Measurements from ENCODE around the gene PRKN. TPM values are rescaled to one million over a fixed set of nuclear protein-coding genes. Genes with fewer than 3 reads are reported as not detected.
A peak's percentile ranks its signal among the peaks of the same experiment; 100 is the strongest.

PRKN gene
- total RNA-seq, 4 donors from 2014 or later: 5.5 to 17.9 (median 6.8) TPM

DNA sequence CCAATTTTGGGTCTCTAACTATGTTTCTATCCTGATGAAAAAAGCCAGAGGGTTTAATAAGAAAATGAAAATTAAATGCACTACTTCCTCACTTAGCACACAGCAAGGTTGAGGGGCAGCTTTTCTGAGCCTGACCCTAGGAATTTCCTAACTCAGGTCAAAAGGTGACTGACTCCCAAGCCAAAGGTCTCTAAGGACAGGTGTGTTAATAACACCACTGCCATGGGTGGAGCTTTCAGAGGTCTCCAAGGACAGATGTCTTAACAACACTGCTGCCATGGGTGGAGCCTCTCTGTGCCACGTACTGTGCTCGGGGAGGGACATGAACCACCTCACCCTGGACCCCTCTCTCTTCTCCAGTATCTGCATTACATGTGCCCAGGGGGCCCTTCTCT, 339.2 kb downstream of the PRKN start:
- Histone ChIP-seq H3K27ac (no peak overlapping the region), H3K9me3 (no peaks in the 10 kb centered on the region), H3K36me3 (no peaks in the 10 kb centered on the region), H3K4me3 (no peak overlapping the region), H3K27me3 (no peaks in the 10 kb centered on the region), H3K4me1 (peaks cover 0 to 9% (median 0%) of the 10 kb centered on the region in 4 donors)
- WGBS, 2 donors: 67% methylated on average over 2 of the region's 2 CpGs; no CpG with 5 or more reads in 1 of the 2 donors
- TF ChIP-seq EP300 (IDR thresholded peaks at IDR 0.05) (no peak), POLR2A (IDR thresholded peaks at IDR 0.05) (no peak)
- TF ChIP-seq, protein P1, sequence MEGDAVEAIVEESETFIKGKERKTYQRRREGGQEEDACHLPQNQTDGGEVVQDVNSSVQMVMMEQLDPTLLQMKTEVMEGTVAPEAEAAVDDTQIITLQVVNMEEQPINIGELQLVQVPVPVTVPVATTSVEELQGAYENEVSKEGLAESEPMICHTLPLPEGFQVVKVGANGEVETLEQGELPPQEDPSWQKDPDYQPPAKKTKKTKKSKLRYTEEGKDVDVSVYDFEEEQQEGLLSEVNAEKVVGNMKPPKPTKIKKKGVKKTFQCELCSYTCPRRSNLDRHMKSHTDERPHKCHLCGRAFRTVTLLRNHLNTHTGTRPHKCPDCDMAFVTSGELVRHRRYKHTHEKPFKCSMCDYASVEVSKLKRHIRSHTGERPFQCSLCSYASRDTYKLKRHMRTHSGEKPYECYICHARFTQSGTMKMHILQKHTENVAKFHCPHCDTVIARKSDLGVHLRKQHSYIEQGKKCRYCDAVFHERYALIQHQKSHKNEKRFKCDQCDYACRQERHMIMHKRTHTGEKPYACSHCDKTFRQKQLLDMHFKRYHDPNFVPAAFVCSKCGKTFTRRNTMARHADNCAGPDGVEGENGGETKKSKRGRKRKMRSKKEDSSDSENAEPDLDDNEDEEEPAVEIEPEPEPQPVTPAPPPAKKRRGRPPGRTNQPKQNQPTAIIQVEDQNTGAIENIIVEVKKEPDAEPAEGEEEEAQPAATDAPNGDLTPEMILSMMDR (IDR thresholded peaks at IDR 0.05): no peak
- DNase-seq (ENCODE audit: low spot score in 2 of 2): no peak

DNA sequence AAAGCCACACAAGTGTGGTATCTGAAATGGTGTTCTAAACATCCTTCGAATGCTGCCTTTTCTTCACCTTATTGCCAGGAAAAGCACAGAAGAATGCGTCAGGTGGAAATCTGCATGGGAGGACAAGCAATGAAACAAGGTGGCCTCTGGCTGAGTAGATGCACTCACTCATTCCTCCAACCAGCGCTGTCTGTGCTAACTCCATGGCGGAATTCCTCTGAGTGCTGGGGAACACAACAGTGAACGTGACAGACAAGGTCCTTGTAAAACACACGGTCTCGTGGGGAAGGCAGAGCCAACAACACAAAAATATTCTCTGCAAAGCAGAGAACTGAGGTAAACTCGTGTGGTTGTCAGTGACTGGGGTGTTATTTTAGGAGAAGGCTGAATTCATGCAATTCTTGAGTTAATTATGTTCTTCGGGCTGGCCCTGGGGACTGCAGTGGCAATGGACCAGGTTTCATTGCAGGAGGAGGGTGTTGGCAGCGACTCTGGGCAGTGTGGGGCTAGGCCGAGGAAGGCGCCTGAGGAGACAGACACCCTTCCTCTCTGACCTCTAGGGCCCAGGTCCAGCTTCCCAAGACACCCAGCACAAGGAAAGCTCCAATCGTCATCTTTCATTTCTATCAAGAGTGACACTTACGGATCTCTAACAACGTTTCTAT, 339.7 kb downstream of the PRKN start:
- Histone ChIP-seq H3K9me3 (no peaks in the 10 kb centered on the region), H3K4me3 (no peak overlapping the region), H3K27ac (no peak overlapping the region), H3K27me3 (no peaks in the 10 kb centered on the region), H3K36me3 (no peaks in the 10 kb centered on the region), H3K4me1 (peaks cover 0 to 9% (median 0%) of the 10 kb centered on the region in 4 donors)
- DNase-seq (ENCODE audit: low spot score in 2 of 2): peak in 1 of 2 donors; percentile 26
- 75 to 82% methylated on average over 15 of the region's 15 CpGs for WGBS, 2 donors
- no peak for TF ChIP-seq POLR2A (IDR thresholded peaks at IDR 0.05)
- TF ChIP-seq EP300 (IDR thresholded peaks at IDR 0.05): no peak
- TF ChIP-seq, protein P1 (IDR thresholded peaks at IDR 0.05): no peak

DNA sequence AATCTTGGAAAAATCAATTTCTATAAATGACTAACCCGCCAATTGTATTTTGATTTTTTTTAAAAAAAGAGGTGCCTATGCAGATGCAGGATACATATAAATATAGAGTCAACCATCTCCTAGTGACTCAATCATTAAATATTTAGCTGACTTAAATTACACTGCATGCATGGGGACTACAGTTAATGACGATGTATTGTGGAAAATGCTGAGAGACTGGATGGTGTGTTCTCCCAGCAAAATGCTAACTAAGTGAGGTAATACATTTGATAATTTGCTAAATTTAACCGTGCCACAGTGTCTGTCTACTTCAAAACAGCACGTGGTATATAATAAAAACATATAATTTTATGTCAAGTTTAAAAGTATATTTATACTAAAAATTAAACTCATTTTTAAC, 341.6 kb downstream of the PRKN start:
- H3K27me3 ChIP-seq: no peaks in the 10 kb centered on the region
- WGBS, 2 donors: 63 to 64% methylated on average over 4 of the region's 4 CpGs
- H3K27ac ChIP-seq: no peak overlapping the region
- no peaks in the 10 kb centered on the region for H3K9me3 ChIP-seq
- peaks cover 0 to 9% (median 0%) of the 10 kb centered on the region in 4 donors for H3K4me1 ChIP-seq
- H3K4me3 ChIP-seq: no peak overlapping the region
- H3K36me3 ChIP-seq: no peaks in the 10 kb centered on the region
- TF ChIP-seq, protein P1 (IDR thresholded peaks at IDR 0.05): no peak
- TF ChIP-seq EP300 (IDR thresholded peaks at IDR 0.05): no peak
- TF ChIP-seq POLR2A (IDR thresholded peaks at IDR 0.05): no peak
- no peak for DNase-seq (ENCODE audit: low spot score in 2 of 2)

DNA sequence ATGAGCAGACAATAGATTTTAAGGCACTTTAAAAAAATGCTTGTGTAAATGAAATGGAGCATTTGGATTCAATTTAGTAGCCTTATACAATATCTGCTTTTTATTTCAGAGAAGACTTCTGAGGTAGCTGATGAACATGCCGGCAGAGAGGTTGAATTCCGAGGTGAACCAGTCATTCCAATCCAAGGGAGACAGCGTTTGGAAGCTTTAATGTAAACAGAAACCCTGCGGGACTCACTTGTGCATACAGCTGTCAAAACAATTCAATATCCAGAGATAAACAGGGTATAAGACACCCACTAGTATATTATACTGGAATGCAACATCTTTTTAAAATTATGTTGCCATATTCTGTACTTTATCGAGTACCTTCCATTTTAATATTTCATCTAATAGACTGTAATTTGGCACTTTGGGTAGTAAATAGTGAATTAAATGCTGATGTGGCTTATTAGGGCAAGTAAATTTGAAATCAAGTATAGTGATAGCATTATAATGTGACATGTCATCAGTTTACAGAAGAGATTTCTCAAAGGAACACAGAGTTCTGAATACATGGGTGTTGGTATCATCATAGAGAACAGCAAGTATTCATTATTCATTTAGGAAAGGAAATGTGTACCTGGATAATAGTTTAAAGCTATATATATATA, 347.7 kb downstream of the PRKN start:
- 57 to 65% methylated on average over 5 of the region's 5 CpGs for WGBS, 2 donors
- no peak overlapping the region for H3K27ac ChIP-seq
- peaks cover 0 to 8% (median 0%) of the 10 kb centered on the region in 4 donors for H3K4me1 ChIP-seq
- no peak overlapping the region for H3K4me3 ChIP-seq
- TF ChIP-seq, protein P1 (IDR thresholded peaks at IDR 0.05): no peak
- TF ChIP-seq POLR2A (IDR thresholded peaks at IDR 0.05) (no peak), EP300 (IDR thresholded peaks at IDR 0.05) (no peak)
- H3K27me3 ChIP-seq: no peaks in the 10 kb centered on the region
- no peaks in the 10 kb centered on the region for H3K36me3 ChIP-seq
- DNase-seq (ENCODE audit: low spot score in 2 of 2): no peak
- no peaks in the 10 kb centered on the region for H3K9me3 ChIP-seq

- 72 to 75% methylated on average over 7 of the region's 7 CpGs for WGBS, 2 donors
- DNase-seq (ENCODE audit: low spot score in 2 of 2): peak in 1 of 2 donors; percentile 9
- Histone ChIP-seq H3K4me1 (peaks cover 0 to 8% (median 0%) of the 10 kb centered on the region in 4 donors), H3K36me3 (no peaks in the 10 kb centered on the region), H3K27ac (peak overlapping the region in 1 of 4 donors; percentile 8), H3K9me3 (no peaks in the 10 kb centered on the region), H3K4me3 (peak overlapping the region in 1 of 4 donors; percentile 4), H3K27me3 (no peaks in the 10 kb centered on the region)
- TF ChIP-seq EP300 (IDR thresholded peaks at IDR 0.05) (peak in 1 of 2 donors; percentile 70), POLR2A (IDR thresholded peaks at IDR 0.05) (no peak)
Measured at GRCh38 chr6:162377735-162378134, 349.8 kb downstream of the PRKN start.

All from tibial nerve (tissue), 4 donors.